DOHH2 (cell line): ENCODE measurements around the gene CFAP58.

Experiments used
- EZH2phosphoT487 ChIP-seq: fragments of 200-600 bp; sonication (generic); IDR thresholded peaks from 2 replicates; pipeline ENCODE4 v1.6.1; 2017; ENCODE audit warnings: borderline replicate concordance, mild to moderate bottlenecking, antibody characterized with exemption, low read length, moderate library complexity, mixed read lengths
- TF ChIP-seq, protein P1 (sequence below): fragments of 200-600 bp; sonication (generic); IDR thresholded peaks from one replicate; pipeline ENCODE4 v1.5.1; 2014; ENCODE audit warnings: antibody characterized with exemption, mild to moderate bottlenecking, low read depth, low read length; ENCODE audit not compliant: poor library complexity, severe bottlenecking

DNA sequence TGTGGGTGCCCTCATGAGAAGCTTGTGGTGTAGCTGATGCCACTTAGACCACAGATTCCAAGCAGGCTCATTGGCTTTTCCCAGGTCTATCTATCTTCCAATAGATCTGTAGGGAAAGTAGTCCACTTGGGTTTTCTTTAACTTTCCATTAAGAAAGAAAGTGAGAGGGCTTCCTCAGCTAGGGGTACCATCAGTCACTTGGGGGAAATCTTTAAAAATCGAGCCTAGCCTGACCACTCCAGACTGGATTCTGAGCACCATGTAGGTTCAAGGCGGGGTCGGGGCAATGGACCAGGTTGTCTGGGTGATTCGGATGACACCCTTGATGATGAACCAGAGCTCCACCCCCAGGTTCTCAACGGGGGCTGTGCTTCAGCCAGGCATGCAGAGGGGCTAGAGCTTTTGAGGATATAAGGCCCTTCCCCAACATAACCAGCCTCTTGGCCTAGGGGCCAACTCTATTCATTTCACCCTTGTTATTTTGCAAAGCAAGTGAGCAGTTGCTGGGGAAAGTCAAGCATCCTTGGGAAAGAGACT is 42.4 kb upstream of the CFAP58 start:
- TF ChIP-seq, protein P1, sequence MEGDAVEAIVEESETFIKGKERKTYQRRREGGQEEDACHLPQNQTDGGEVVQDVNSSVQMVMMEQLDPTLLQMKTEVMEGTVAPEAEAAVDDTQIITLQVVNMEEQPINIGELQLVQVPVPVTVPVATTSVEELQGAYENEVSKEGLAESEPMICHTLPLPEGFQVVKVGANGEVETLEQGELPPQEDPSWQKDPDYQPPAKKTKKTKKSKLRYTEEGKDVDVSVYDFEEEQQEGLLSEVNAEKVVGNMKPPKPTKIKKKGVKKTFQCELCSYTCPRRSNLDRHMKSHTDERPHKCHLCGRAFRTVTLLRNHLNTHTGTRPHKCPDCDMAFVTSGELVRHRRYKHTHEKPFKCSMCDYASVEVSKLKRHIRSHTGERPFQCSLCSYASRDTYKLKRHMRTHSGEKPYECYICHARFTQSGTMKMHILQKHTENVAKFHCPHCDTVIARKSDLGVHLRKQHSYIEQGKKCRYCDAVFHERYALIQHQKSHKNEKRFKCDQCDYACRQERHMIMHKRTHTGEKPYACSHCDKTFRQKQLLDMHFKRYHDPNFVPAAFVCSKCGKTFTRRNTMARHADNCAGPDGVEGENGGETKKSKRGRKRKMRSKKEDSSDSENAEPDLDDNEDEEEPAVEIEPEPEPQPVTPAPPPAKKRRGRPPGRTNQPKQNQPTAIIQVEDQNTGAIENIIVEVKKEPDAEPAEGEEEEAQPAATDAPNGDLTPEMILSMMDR: no peak
- TF ChIP-seq EZH2phosphoT487: no peak
